GM12875 (cell line): ENCODE results near the gene PDYN.

Source experiments
- H3K4me3 ChIP-seq: one replicate; pipeline ENCODE4 v1.5.1; 2011; ENCODE audit warnings: low read depth, low read length, control low read depth
- CTCF ChIP-seq: IDR thresholded peaks from 2 replicates; pipeline ENCODE4 v1.5.1; 2011; ENCODE audit warnings: low read depth, mild to moderate bottlenecking, control low read depth, inconsistent platforms, low read length, moderate library complexity, borderline replicate concordance; ENCODE audit not compliant: insufficient read depth

PDYN gene

DNA sequence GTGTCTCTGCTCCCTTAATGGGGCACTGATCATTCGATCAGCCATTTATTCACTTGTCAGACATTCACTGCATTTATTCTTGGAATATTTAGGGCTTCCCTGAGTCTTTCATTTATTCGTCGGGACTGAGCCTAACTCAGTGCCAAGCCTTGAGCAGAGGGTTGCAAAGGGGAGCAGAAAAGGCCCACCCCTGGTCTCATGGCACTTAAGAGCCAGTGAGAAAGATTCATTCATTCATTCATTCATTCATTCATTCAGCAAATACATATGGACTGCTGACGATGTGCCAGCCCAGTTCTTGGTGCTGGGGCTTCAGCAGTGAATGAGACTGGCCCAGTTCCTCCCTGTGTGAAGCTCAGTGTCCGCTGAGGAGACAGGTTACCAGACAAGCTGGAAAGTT lies 62.0 kb downstream of the PDYN start:
- no peak overlapping the region for H3K4me3 ChIP-seq
- TF ChIP-seq CTCF = no peak

DNA sequence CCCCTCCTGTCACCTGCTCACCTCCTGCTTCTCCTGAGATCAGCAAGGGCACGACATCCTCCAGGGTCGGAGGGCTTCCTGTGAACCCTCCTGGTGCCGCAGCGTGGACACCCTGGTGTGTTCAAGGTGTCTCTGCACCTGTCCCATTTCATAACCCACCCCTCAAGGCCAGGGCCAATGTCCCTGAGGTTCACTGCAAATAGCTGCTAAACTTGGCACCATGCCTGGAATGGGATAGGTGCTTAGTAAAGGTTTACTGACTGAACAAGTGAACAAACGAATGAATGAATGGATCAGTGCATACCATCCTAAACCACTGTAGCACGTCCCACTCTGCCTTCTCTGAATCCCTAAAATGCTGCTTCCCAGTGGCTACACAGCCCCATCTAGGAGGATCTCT lies 63.7 kb downstream of the PDYN start:
- TF ChIP-seq CTCF = no peak
- H3K4me3 ChIP-seq = no peak overlapping the region

DNA sequence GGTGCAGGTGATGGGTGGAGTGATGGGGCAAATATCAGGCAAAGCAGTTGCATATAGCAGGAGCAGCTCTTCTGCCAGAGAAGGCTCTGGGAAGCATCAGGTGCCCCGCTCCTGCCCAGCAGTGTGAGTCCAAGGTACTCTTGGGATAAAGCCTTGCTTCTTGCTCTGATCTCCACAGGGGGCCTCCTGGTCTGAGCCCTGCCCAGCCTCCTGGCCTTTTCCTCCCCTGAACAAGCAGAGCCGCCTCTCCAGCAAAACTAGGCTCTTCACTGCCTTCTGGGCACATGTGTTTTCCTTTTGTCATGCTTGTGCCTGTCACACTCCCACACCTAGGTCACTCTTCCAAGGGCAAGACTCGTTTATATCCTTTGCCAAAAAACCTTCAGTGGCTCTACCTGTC lies 64.4 kb downstream of the PDYN start:
- no peak for TF ChIP-seq CTCF
- H3K4me3 ChIP-seq = no peak overlapping the region

DNA sequence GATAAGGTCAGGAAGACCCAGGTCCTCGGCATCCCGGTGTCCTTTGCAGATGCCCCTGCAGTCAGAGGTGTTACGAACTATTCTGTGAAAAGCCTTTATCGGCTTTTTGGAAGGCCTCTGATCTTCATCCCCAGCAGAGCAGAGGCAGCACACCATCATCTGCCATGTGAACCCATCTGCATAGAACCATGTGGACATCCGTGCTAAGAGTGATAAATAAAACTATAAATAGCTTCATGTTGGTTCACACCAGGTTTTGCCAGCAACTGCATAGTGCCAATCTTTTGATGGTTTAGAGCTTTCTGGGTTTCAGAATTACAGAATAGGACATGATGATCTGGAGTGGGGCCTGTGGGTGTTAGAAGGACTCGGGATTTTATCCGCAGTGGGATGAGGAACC lies 65.1 kb downstream of the PDYN start:
- no peak for TF ChIP-seq CTCF
- H3K4me3 ChIP-seq = no peak overlapping the region
